Stimulated activated CD8-positive, alpha-beta memory T cell treated with anti-CD3 and anti-CD28 coated beads, Interleukin-12 subunit alpha, Interleukin-12 subunit beta, amount 100 ng/mL, for 24 hours (primary cell): Measurements from ENCODE around the gene CLCC1.
"Not testable (repeated sequence)": the region's sequence is repeated elsewhere in the genome, so short reads cannot be mapped to it uniquely, and the experiment has no call there.

Source experiments
- DNase-seq: peaks from one replicate; pipeline ENCODE4 v3.0.0-alpha.2; 2020; ENCODE audit errors: extremely low read depth

The CLCC1 gene, protein sequence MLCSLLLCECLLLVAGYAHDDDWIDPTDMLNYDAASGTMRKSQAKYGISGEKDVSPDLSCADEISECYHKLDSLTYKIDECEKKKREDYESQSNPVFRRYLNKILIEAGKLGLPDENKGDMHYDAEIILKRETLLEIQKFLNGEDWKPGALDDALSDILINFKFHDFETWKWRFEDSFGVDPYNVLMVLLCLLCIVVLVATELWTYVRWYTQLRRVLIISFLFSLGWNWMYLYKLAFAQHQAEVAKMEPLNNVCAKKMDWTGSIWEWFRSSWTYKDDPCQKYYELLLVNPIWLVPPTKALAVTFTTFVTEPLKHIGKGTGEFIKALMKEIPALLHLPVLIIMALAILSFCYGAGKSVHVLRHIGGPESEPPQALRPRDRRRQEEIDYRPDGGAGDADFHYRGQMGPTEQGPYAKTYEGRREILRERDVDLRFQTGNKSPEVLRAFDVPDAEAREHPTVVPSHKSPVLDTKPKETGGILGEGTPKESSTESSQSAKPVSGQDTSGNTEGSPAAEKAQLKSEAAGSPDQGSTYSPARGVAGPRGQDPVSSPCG

DNA sequence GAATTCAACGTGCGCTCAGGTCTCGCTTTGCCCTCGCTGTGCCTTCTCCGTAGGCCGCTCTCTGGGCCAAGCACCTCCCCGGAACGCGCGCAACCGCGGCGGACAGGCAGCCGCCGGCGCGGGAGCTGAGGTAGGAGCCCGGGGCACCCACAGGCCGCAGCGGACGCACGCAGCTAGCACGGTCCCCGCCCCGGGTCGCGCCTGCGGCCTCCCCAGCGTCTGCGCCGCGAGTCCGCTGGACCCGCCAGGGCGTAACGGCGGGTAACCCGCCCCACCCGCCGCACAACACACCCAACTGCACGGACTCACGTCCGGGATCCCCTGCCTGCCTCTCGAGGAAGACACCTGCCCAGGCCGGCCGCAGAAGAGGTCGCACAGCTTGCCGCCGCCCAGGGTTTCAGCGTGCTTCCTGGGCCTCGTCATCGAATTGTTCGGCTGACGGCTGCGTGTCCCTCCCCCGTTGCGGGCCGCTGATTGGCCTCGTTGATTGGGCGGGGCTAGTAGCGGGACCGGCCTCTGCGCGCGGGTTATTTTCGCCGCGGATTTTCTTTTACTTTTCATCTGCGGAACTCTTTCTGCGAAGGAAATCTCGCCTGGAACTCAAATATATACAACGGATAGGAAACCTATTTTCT, at the start of gene CLCC1:
CLCC1 (minus strand) TSS at position 433 of the 635 bp plus-strand sequence. CDS start 13,047 bp downstream, outside the sequence.
- peak; percentile 81 for DNase-seq

DNA sequence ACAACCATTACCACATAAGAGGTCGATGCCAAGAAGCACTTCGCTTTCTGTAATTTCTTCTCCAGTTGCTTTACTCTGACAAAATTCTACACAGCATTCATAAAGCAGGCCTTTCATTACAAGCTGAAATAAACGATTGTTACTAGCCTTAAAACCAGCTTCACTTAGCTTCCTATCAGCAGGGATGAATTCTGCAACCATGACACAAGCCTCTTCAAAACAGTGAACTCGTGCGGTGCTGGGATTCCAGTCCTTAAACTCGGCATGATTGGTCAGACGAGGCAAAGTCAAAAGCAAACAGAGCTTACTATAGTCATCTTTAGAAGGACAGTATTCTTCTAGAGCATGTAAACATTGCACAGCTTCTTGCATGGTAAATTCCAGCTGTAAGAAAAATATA, 48.1 kb upstream of the CLCC1 start:
- DNase-seq: no peak

DNA sequence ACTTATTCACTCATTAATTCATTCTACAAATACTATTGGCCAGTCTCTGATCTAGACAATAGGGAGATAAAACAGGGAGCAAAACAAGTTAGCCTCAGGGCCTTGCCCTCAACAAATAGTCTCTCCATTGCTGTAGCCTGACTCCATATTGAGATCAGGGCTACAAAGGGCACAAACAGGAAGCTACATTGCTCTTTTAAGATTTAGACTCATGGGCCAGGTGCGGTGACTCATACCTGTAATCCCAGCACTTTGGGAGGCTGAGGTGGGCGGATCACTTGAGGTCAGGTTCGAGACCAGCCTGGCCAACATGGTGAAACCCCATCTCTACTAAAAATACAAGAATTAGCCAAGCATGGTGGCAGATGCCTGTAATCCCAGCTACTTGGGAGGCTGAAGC, 33.3 kb upstream of the CLCC1 start:
- not testable (repeated sequence) for DNase-seq

DNA sequence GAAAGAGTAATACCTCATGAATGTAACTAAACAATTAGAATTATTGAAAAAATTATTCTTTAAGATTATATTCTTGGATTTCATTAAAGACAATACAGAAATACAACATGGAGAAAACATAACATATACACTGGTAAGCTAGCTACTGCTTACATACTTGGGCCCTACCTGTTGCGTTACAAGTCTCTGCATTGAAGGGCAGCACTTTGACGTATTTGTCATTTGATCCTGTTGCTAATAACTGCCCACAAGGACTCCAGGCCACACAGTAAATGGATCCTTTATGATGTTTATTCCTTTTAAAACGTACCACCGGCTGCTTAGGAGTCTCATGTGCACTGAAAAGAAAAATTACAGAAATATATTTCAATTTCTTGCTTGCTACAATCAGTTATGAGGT, 19.8 kb upstream of the CLCC1 start:
- DNase-seq: no peak

DNA sequence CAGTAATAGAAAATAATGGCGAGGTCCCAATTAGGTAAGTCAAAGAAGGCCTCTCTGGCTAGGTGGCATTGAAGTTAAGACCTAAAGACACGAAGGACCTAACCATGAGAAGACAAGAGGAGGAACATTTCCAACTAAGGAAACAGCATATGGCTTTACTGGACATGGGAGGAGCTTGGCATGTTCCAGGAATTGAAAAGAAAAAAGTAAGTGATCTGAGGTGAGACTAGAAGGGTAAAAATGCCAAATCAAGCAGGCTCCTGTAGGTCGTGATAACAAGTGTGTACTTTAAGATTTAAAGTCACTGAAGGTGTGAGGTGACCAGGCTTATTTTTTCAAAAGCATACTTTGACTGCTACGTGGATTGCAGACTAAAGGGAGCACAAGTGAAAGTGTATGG, 13.4 kb upstream of the CLCC1 start:
- no peak for DNase-seq

DNA sequence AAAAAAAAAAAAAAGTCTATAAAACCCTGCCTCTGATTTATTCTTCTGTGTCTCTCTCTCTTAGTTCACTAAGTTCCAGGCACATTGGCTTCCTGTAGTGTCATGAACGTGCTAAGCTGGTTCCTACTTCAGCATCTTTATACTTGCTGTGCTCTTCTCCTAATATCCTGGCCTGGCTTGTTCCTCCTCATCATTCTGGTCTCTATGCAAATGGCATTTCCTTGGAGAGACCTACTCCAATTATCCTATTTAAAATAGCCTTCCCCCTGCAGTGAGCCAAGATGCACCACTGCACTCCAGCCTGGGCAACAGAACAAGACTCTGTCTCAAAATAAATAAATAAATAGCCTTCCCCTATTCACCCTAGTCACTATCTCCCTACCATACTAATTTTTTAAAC, 9.7 kb upstream of the CLCC1 start:
- DNase-seq: no peak

DNA sequence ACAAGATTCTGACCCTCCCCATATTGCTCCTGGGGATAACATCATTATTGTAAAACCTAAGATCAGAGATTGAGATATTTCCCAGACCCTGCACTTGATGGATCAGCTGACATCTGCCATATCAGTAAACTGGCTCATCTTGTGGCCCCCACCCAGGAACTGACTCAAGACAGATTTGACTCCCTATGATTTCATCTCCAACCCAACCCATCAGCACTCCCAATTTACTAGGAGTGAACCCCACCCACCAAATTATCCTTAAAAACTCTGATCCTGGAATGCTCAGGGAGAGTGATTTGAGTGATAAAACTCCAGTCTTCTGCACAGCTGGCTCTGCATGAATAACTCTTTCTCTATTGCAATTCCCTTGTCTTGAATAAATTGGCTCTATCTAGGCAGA, 6.1 kb upstream of the CLCC1 start:
- DNase-seq: no peak

DNA sequence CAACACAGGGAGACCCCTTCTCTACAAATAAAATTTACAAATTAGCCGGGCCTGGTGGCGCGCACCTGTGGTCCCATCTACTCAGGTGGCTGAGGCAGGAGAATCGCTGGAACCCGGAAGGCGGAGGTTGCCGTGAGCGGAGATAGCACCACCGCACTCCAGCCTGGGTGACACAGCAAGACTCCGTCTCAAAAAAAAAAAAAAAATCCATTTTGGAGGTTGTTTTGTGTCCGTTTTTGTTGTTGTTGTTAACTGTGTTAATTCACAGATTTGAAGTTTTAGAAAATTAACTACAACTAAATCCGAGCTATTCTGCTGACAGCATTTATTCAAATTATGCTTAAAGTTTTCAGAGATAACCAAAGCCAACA, 618 bp downstream of the CLCC1 start:
- no peak for DNase-seq

DNA sequence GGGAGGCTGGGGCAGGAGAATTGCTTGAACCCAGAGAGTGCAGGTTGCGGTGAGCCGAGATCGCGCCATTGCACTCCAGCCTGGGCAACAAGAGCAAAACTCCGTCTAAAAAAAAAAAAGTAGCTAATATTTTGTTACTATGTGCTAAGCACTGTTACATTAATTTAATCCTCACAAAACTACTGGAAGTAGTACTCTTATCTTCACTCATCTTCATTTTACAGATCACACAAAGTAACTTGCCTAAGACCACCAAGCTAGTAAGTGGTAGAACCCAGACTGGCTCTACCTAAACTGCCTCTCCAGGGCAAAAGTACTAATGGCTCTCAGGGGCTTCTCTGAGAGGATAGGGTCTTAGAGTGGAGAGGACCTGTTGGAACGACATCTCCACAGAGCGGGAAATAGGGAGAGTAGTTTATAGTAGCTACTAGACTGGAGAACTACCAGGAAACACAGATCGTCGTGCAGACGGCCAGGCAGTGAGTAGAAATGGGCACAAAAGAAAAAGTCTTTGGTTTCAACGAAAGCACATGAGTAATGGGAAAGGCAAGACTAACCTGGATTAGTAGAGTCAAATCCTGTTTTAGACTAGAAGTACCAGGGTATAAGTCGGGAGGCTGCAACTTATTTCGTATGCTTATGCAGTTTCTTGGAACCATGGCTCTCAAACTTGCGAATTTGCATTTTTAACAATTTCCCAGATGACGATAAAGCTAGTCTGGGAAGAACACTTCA, 1.4 kb downstream of the CLCC1 start:
- DNase-seq: no peak

DNA sequence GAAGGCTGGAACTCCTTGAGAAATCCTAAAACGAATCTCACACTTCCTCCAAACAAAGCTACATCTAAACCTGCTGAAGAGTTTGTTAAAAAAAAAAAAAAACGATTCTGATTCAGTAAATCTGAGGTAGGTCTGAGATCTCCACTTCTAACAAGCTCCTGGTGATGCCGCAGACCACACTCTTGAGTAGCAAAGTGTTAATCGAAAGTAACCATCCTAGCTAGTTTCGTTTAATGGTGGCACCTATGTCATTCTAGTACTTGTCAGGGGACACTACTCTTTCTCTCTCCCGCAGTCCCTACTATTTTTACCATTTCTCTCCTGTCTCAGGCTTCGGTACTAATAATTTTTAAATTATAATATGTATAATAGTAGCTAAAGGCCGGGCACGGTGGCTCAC, 2.1 kb downstream of the CLCC1 start:
- no peak for DNase-seq

DNA sequence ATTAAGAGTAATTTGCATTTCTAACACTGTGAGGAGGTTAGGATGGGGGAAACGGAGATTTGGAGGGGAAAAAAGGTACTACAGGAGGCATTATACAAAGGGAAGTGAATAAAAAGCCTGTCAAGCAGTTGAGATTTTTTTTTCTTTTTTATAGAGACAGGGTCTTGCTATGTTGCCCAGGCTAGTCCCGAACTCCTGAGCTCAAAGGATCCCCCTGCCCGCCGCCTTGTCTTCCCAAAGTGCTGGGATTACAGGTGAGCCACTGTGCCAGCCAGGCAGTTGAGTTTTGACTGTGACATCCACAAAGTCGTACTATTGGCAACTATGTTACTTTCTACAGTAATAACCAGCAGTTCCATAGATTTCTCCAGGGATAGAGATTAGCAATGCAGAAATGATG, 2.6 kb downstream of the CLCC1 start:
- no peak for DNase-seq

DNA sequence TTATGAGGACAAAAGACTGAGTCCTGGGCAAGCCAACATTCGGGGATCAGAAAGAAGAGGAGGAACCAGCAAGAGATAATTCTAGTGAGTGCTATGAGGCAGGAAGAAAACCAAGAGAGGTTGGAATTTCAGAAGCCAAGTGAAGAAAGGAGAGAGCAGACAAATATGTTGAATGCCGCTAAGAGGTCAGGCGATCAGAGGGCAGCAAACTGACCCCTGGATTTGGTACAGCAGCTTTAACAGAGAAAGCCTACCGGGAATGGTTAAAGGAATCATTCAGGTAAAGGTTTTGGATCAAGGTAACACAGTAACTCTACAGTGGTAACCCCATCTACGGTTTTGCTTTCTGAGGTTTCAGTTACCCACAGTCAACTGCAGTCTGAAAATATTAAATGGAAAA, 5.4 kb downstream of the CLCC1 start:
- no peak for DNase-seq

DNA sequence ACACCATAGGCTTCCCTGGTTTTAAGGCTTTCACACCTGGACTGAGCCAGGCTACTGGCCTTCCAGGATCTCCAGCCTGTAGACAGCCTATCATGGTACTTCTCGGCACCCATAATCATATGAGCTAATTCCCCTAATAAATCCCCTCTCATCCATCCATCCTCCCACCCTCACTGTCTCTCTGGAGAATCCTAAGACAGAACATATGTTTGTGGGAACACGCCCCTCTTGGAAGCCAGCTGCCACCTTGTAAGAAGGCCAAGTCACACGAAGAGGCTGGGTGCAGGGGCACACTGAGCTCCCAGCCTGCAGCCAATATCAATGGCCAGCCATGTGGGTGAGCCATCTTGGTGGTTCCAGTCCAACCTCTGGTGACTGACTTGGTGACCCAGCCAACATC, 7.4 kb downstream of the CLCC1 start:
- DNase-seq: no peak

DNA sequence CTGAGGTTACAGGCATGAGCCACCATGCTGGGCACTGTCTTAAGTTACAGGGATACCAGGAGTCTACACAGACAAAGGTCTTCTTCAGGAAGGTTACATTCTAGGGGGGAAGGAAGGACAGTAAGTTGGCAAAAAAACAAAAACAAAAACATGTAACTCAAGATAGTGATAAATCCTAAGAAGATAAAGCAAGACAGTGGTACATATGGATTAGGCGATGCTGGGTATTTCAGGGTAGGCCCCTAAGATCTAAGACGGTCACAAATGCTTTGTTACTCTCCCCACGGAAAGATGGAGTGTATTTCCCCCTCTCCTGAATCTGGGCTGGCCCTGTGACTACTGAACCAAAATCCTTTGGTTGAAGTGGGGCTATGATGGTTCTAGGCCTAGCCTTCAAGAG, 8.2 kb downstream of the CLCC1 start:
- no peak for DNase-seq

DNA sequence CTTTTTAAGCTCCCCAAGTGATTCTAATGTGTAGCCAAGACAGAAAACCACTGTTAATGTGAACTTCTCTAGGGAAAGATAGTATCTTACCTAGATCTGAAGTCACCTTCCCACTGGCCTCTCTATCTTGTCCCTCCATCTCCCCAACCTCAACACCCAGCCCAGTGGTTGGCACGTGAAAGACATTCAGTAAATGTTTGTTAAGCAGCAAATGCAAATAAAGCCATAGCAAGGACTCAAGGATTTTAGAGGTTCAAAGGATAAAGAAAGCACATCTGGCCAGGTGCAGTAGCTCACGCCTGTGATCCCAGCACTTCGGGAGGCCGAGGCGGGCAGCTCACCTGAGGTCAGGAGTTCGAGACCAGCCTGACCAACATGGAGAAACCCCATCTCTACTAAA, 9.8 kb downstream of the CLCC1 start:
- DNase-seq: no peak

DNA sequence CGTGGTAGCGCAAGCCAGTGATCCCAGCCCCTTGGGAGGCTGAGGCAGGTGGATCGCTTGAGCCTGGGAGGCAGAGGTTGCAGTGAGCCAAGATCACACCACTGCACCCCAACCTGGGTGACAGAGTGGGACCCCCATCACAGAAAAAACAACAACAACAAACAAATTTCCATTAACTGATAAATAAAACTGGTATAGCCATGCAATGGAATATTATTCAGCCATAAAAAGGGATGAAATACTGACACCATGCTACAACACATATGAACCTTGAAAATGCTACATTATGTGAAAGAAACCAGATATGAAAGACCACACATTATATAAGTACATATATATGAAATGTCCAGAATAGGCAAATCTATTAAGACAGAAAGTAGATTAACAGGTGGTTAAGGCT, 12.0 kb downstream of the CLCC1 start:
- DNase-seq: no peak

DNA sequence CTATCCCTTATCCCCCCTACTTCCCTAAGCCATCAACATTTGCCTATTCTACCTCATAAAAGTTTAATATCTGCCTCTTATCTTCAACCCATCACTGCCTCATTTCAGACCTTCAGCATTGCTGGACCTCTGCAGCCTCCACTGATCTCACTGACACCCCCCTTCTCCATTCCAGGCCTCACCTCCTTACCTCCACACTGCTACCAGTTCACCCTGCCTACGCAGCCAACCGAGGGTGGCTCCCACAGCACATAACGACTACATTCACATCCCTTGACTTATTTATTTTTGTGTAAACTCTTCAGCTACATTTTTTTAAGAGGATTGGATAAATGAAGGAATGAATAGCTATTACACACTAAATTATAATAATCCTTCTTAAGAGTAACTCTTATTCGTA, 14.2 kb downstream of the CLCC1 start:
- no peak for DNase-seq

DNA sequence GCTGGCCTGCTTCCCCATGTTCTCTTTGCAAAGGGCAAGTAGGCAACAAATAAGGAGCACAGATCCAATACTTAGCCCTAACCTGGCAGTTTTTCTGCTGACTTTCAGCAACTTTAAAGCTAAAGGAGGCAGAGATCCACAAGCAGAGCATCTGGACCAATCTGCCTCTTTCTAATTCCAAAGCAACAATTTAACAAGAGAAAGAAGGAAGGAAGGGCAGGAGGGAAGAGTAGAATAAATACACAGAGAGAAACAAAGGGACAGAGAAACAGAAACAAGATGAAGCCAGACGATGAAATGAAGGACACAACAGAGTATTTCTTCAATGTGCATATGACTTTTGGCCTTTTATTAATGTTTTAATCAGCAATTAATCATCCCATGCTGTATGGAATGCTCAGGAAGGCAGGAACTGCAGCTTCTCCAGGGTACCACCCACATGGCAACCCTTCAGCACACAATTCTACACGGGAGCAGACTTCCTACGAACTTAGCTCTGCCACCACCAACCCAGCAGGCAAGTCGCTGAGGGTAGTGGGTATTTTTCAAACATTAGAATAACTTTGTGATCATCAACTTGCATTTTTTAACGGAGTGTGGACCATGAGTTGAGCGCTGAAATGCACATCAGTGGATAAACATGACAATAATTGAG, 15.3 kb downstream of the CLCC1 start:
- DNase-seq: no peak

DNA sequence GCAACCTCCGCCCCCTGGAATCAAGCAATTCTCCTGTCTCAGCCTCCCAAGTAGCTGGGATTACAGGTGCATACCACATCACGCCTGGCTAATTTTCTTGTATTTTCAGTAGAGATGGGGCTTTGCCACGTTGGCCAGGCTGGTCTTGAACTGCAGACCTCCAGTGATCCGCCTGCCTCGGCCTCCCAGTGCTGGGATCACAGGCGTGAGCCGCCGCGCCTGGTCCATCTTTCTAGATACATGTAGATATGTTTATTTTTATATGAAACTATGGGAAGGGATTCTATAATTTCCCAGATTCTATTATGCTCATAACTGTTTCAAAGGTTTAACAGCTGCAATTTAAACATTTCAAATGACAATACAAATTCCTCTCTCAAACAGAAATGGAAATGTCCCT, 27.1 kb downstream of the CLCC1 start:
- no peak for DNase-seq

DNA sequence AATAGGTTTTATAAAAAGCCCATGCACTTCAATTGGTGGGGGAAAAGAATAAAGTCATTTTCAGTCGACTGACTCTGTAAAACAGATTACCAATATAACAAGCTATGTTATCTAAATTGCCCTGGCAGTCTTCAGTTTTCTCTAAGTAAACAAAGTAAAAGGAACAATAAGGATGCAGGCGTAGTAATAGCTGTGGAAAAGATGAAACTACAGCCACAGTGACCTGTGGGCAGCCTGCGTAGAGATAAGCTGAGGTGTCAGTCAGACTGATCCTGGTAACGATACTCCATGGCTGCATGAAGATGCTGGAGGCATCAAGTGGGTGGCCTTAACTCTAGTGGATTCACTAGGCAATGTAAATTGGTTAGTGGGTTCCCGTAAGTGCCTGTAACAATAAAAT, 29.3 kb downstream of the CLCC1 start:
- DNase-seq: no peak

DNA sequence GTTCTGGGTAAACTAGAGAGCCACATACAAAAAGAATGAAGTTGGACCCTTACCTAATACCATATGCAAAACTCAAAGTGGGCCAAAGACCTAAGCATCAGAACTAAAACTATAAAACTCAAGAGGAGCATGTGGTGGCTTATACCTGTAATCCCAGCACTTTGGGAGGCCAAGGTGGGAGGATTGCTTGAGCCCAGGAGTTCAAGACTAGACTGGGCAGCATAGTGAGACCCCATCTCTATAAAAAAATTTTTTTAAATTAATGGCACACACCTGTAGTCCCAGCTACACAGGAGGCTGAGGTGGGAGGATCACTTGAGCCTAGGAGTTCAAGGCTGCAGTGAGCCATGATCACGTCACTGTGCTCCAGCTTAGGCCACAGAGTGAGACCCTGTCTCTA, 35.7 kb downstream of the CLCC1 start:
- DNase-seq: not testable (repeated sequence)

DNA sequence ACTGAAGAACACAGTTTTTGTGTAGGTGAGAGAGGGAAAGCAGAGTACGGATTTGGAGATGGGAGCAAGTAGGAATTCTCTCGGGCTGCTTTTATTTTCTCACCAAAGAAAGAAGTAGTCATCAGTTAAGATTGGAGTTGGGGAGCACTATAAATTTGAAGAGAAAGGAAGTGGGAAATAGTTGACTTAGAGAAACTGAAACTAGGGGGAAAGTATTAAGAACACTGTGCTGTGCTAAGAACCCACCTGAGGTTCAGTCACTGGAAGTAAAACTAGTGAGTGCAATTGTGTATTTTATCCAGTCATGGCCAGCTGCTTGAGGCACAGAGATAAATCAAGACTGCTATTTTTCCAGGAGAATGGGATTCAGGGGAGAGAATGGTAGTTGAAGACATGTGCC, 37.4 kb downstream of the CLCC1 start:
- DNase-seq: no peak
